OCI-LY1 (cell line): Measurements from ENCODE around the gene TPCN1.

Experiments used
- EZH2 ChIP-seq: fragments of 200-600 bp; sonication (generic), shearing (Covaris generic); IDR thresholded peaks from 2 replicates; pipeline ENCODE4 v1.8.0; 2017; ENCODE audit warnings: borderline replicate concordance, mixed run types, mild to moderate bottlenecking, antibody characterized with exemption, low read length, moderate library complexity, mixed read lengths
- TF ChIP-seq, protein P1 (sequence below): fragments of 200-600 bp; sonication (generic), shearing (Covaris generic); IDR thresholded peaks from 2 replicates; pipeline ENCODE4 v1.5.1; 2017; ENCODE audit warnings: mild to moderate bottlenecking, antibody characterized with exemption, low read length, moderate library complexity, mixed read lengths

DNA sequence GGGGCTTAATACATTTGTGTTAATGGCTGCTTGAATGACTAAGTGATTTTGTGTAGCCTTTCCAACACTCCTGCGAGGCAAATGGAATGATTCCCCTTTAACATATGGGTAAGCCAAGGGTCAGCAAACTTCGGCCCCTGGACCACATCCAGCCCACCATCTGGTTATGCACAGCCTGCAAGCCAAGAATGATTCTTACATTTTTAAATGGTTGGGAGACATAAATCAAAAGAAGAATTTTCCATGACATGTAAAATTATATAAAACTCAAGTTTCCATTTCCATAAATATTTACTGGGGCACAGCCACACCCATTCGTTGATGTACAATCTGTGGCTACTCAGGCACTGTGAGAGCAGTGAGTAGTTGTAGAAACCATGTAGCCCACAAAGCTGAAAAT is 104.7 kb downstream of the TPCN1 start:
- TF ChIP-seq, protein P1, sequence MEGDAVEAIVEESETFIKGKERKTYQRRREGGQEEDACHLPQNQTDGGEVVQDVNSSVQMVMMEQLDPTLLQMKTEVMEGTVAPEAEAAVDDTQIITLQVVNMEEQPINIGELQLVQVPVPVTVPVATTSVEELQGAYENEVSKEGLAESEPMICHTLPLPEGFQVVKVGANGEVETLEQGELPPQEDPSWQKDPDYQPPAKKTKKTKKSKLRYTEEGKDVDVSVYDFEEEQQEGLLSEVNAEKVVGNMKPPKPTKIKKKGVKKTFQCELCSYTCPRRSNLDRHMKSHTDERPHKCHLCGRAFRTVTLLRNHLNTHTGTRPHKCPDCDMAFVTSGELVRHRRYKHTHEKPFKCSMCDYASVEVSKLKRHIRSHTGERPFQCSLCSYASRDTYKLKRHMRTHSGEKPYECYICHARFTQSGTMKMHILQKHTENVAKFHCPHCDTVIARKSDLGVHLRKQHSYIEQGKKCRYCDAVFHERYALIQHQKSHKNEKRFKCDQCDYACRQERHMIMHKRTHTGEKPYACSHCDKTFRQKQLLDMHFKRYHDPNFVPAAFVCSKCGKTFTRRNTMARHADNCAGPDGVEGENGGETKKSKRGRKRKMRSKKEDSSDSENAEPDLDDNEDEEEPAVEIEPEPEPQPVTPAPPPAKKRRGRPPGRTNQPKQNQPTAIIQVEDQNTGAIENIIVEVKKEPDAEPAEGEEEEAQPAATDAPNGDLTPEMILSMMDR = no peak
- no peak for TF ChIP-seq EZH2
